PC-3 (cell line): Measurements from ENCODE around the gene ACSL6. TPM values are rescaled to one million over a fixed set of nuclear protein-coding genes. Genes with fewer than 3 reads are reported as not detected.

Experiments
- ATAC-seq: fragments of 200-7000 bp; cut with Tn5 transposase; 2 replicates; pipeline ENCODE4 v1.9.1; 2020; ENCODE audit warnings: mild to moderate bottlenecking, moderate library complexity
- BruUV-seq: library from RNA; stranded (reverse); fragments of 400-500 nt; replicated peaks from 2 replicates; lab custom pipeline; 2021; lab: Mats Ljungman, UMichigan
- CTCF ChIA-PET: fragments of 300-600 bp; sonication (Branson Sonifier 250); formaldehyde crosslinking; loops from one replicate; lab custom pipeline; 2022; ENCODE audit warnings: antibody characterized with exemption; lab: Charles Lee
- POLR2A ChIA-PET: fragments of 300-600 bp; sonication (Branson Sonifier 250); formaldehyde crosslinking; loops from one replicate; lab custom pipeline; 2022; ENCODE audit warnings: antibody characterized with exemption; ENCODE audit not compliant: unreplicated experiment; lab: Charles Lee
- DNase-seq: peaks from one replicate; pipeline ENCODE4 v3.0.0-alpha.2; 2015
- H2AFZ ChIP-seq: fragments of 300-600 bp; sonication (generic); 2 replicates; pipeline ENCODE4 v1.6.0; 2016; ENCODE audit warnings: antibody characterized with exemption, low read length
- H3F3A ChIP-seq: fragments of 300-600 bp; sonication (generic); one replicate; pipeline ENCODE4 v1.6.0; 2017; ENCODE audit warnings: antibody characterized with exemption, low read length, control low read depth, mild to moderate bottlenecking; ENCODE audit not compliant: unreplicated experiment
- H3K27ac ChIP-seq: fragments of 300-600 bp; sonication (generic); 2 replicates; pipeline ENCODE4 v1.5.1; 2016; ENCODE audit warnings: mild to moderate bottlenecking, low read length
- H3K27me3 ChIP-seq: fragments of 300-600 bp; sonication (generic); 2 replicates; pipeline ENCODE4 v1.6.1; 2016; ENCODE audit warnings: low read length, mixed read lengths
- H3K36me3 ChIP-seq: fragments of 300-600 bp; sonication (generic); 2 replicates; pipeline ENCODE4 v1.6.1; 2016; ENCODE audit warnings: low read depth, mixed run types, low read length, mixed read lengths
- H3K4me1 ChIP-seq: fragments of 300-600 bp; sonication (generic); 2 replicates; pipeline ENCODE4 v1.5.1; 2016; ENCODE audit warnings: low read length; ENCODE audit not compliant: insufficient read depth
- H3K4me2 ChIP-seq: fragments of 300-600 bp; sonication (generic); 2 replicates; pipeline ENCODE4 v1.6.0; 2016; ENCODE audit warnings: low read length
- H3K4me3 ChIP-seq: fragments of 300-600 bp; sonication (generic); 2 replicates; pipeline ENCODE4 v1.5.1; 2016; ENCODE audit warnings: mild to moderate bottlenecking, low read length, mixed read lengths
- H3K79me2 ChIP-seq: fragments of 300-600 bp; sonication (generic); 2 replicates; pipeline ENCODE4 v1.6.1; 2017; ENCODE audit warnings: low read length, mixed read lengths
- H3K9ac ChIP-seq: fragments of 300-600 bp; sonication (generic); 2 replicates; pipeline ENCODE4 v1.6.0; 2016; ENCODE audit warnings: mild to moderate bottlenecking, low read length
- H3K9me2 ChIP-seq: fragments of 300-600 bp; sonication (generic); replicated peaks from 2 replicates; pipeline ENCODE4 v1.6.1; 2016; ENCODE audit warnings: mixed run types, low read length, mixed read lengths
- H3K9me3 ChIP-seq: fragments of 300-600 bp; sonication (generic); 2 replicates; pipeline ENCODE4 v1.6.1; 2016; ENCODE audit warnings: low read length, mixed read lengths
- H4K20me1 ChIP-seq: fragments of 300-600 bp; sonication (generic); 2 replicates; pipeline ENCODE4 v1.6.1; 2016; ENCODE audit warnings: low read length, mixed read lengths
- EZH2 ChIP-seq: fragments of 300-600 bp; sonication (generic); IDR thresholded peaks from one replicate; pipeline ENCODE4 v1.6.1; 2017; ENCODE audit warnings: antibody characterized with exemption, mild to moderate bottlenecking, low read length; ENCODE audit not compliant: unreplicated experiment
- EZH2phosphoT487 ChIP-seq: fragments of 300-600 bp; sonication (generic); IDR thresholded peaks from 2 replicates; pipeline ENCODE4 v1.6.1; 2018; ENCODE audit warnings: mild to moderate bottlenecking, antibody characterized with exemption, low read length, borderline replicate concordance
- intact Hi-C: fragments of 100-400 bp; cut with micrococcal nuclease; formaldehyde crosslinking; loops from 2 replicates; pipeline ENCODE4 v1.9.0; 2023
- total RNA-seq: library from RNA; depleted of rRNA; stranded (reverse); fragments of >200 nt; gene quantifications from 2 replicates; pipeline ENCODE4 v1.2.3, GENCODE V29; 2014
- TF ChIP-seq, protein P1 (sequence below): fragments of 300-600 bp; sonication (generic); conservative IDR thresholded peaks from 2 replicates; pipeline ENCODE4 v1.5.1; 2017; ENCODE audit warnings: antibody characterized with exemption, low read depth, mild to moderate bottlenecking, low read length

ACSL6 gene
- total RNA-seq, 1 experiment from 2014 or later = 0.15 TPM

DNA sequence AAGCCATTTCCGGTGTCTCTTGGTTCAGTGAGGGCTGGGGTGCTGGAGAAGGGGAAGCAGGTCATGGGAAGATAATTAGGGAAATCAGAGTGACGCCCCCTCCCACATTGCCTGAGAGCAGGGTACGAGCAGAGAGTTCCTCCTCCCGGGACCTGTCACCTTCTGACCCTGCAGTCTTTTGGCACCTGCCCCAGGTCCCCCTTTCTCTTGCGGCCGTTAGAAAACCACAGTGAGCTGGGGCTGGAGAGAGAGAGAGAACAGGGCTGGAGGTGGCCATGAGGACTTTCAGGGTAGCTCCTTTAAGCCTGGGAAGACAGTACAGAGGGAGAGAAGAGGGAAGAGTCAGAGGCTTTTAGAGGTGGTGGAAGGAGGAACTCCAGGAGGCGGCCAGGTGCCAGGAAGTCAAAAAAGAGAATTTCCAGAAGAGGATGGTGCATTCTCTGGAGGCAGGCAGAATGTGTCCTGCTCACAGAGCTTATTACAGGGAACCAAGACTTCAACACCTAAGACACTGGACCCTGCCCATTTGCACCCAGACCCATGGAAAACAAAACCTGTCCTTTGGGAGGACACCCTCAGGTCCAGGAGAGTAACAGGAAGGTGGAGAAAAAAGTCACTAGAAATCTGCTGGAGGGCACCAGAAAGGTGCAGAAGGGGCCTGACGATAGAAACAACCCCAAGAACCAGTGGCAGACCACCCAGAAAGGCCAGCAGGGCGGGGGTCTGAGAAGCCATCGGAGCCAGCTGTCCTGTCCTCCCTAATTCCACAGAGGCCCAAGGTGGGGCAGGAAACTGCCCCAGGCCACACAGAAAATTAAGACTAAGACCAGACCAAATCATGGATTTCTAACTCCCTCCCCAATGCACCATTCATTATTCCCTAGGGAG is 6.5 kb upstream of the ACSL6 start:
- Histone ChIP-seq H3K9ac (no peak overlapping the region), H2AFZ (no peak overlapping the region), H3K4me3 (no peak overlapping the region), H3K4me1 (peaks cover 4% of the 10 kb centered on the region; the same call in 1 of the 2 replicates), H3K9me2 (no peaks in the 10 kb centered on the region), H3K27ac (no peak overlapping the region), H3K36me3 (no peaks in the 10 kb centered on the region), H3K9me3 (no peaks in the 10 kb centered on the region), H3K27me3 (no peaks in the 10 kb centered on the region), H3F3A (no peaks in the 10 kb centered on the region), H3K79me2 (no peaks in the 10 kb centered on the region), H3K4me2 (no peak overlapping the region), H4K20me1 (no peaks in the 10 kb centered on the region)
- intact Hi-C loops = loop anchor here (10.0 kb wide), 1 partner anchor 447 kb away; no protein-coding TSS in a partner anchor
- BruUV-seq = no TSS peak
- ChIA-PET POLR2A (no interaction called here), CTCF (no interaction called here)
- ATAC-seq = no peak
- no peak for TF ChIP-seq EZH2phosphoT487
- TF ChIP-seq EZH2 = no peak
- TF ChIP-seq, protein P1, sequence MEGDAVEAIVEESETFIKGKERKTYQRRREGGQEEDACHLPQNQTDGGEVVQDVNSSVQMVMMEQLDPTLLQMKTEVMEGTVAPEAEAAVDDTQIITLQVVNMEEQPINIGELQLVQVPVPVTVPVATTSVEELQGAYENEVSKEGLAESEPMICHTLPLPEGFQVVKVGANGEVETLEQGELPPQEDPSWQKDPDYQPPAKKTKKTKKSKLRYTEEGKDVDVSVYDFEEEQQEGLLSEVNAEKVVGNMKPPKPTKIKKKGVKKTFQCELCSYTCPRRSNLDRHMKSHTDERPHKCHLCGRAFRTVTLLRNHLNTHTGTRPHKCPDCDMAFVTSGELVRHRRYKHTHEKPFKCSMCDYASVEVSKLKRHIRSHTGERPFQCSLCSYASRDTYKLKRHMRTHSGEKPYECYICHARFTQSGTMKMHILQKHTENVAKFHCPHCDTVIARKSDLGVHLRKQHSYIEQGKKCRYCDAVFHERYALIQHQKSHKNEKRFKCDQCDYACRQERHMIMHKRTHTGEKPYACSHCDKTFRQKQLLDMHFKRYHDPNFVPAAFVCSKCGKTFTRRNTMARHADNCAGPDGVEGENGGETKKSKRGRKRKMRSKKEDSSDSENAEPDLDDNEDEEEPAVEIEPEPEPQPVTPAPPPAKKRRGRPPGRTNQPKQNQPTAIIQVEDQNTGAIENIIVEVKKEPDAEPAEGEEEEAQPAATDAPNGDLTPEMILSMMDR = no peak
- no peak for DNase-seq

DNA sequence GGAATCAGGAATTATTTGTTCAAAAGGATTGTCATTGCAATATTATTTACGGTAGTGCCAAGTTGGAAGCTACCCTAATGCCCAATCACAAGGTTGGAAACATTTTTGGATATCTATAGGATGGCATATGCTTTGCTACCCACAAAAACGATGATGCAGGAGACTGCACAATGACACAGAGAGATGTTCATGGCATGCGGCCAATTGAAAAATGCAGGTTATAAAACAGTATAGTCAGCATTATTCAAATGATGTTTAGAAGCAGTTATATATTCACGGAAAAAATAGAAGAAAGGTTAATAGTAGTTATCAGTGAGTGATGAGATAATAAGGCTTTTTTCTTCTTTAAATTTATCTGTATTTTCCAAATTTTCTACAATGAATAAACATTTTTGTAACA is 5.9 kb upstream of the ACSL6 start:
- Histone ChIP-seq H3K79me2 (no peaks in the 10 kb centered on the region), H3K27me3 (no peaks in the 10 kb centered on the region), H4K20me1 (no peaks in the 10 kb centered on the region), H3K9me2 (no peaks in the 10 kb centered on the region), H3K9me3 (no peaks in the 10 kb centered on the region), H2AFZ (no peak overlapping the region), H3K4me2 (no peak overlapping the region), H3K9ac (no peak overlapping the region), H3K27ac (no peak overlapping the region), H3K36me3 (no peaks in the 10 kb centered on the region), H3F3A (no peaks in the 10 kb centered on the region), H3K4me1 (no peaks in the 10 kb centered on the region), H3K4me3 (no peak overlapping the region)
- POLR2A ChIA-PET = no interaction called here
- CTCF ChIA-PET = no interaction called here
- TF ChIP-seq EZH2 = no peak
- no peak for TF ChIP-seq EZH2phosphoT487
- TF ChIP-seq, protein P1 = no peak
- no TSS peak for BruUV-seq
- intact Hi-C loops = loop anchor here (10.0 kb wide), 1 partner anchor 447 kb away; no protein-coding TSS in a partner anchor
- peak; percentile 14 for DNase-seq
- ATAC-seq = no peak

DNA sequence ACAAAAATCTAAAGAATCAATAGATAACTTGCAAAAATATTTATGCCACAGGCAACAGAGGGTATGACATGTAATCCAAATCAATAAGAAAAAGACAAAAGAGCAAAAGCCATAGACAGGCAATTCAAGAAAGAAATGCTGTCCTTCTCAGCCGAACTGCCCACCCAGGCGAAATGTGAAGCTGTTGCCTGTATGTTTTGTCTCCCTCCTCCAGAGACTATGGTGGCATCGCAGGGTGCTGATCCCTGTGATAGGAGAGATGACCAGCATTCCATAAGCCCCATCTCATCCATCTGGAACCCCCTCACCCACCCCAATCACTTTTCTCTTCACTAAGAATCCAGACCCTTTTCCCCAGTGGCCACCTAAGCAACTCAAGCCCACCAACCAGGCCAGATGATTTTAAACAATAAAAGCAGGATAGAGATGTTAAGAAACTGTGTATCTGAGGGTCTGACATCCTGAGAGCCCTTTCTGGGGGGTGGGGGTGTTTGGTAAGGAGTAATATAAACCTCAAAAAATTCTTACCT is 5.3 kb upstream of the ACSL6 start:
- DNase-seq = no peak
- CTCF ChIA-PET = no interaction called here
- TF ChIP-seq EZH2 (no peak), EZH2phosphoT487 (no peak)
- TF ChIP-seq, protein P1 = no peak

More for the DNA sequence above, 5.3 kb upstream of the ACSL6 start:
- BruUV-seq = no TSS peak
- no peak overlapping the region for H3K9ac ChIP-seq
- no peak for ATAC-seq
- no peaks in the 10 kb centered on the region for H3F3A ChIP-seq
- intact Hi-C loops = loop anchor here (10.0 kb wide), 1 partner anchor 448 kb away; no protein-coding TSS in a partner anchor
- no peak overlapping the region for H3K4me2 ChIP-seq
- no peaks in the 10 kb centered on the region for H3K36me3 ChIP-seq
- no peak overlapping the region for H3K4me3 ChIP-seq
- H3K79me2 ChIP-seq = no peaks in the 10 kb centered on the region
- no peak overlapping the region for H2AFZ ChIP-seq
- POLR2A ChIA-PET = no interaction called here
- H3K9me2 ChIP-seq = no peaks in the 10 kb centered on the region
- no peaks in the 10 kb centered on the region for H3K4me1 ChIP-seq
- no peaks in the 10 kb centered on the region for H3K27me3 ChIP-seq
- H4K20me1 ChIP-seq = no peaks in the 10 kb centered on the region
- no peak overlapping the region for H3K27ac ChIP-seq
- no peaks in the 10 kb centered on the region for H3K9me3 ChIP-seq
